Measurements from ENCODE around the gene C19orf25. TPM values are rescaled to one million over a fixed set of nuclear protein-coding genes. Genes with fewer than 3 reads are reported as not detected.
A peak's percentile ranks its signal among the peaks of the same experiment; 100 is the strongest.

C19orf25 gene
- total RNA-seq, 1 donor from 2014 or later: 29.7 TPM

DNA sequence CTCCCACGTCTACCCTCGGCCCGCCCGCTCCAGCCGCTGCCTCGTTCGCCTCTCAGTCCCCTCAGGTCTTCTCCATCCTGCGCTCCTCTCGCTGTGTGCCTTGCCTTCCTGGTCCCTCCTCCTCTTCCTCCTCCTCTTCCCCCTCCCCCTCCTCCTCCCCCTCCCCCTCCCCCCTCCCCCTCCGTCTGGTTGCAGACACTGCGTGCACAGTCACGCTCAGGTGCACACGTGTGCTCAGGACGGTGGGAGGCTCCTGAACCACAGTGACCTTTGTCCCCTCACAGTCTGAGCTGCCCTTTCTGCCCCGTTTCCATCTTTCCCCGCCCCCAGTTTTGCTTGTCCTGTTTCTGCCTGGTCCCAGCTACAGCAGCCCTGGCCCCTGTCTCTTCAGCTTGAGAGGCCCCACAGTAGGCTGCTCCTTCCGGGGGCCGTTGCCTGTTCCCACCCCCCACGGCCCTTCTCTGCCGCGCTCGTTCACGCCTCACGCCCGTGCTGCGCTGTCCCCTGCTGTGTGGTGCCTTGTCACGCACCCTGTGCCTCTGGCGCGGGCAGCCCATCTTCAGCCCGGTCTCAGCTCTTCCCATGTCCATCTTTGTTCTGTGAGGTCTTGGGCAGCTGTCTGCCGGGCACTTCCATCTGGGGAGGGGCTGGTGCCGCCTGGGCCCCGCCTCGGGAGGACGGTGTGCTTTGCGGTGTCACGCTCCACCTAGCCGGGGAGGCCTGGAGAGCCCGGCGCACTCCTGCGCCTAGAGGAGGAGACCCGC lies 54.6 kb downstream of the C19orf25 start:
- DNase-seq (ENCODE audit: low spot score): no peak
- Mint-ChIP-seq H3K9me3 (ENCODE audit: unreplicated experiment) (no peaks in the 10 kb centered on the region), H3K36me3 (ENCODE audit: low read depth, unreplicated experiment) (peaks cover 30% of the 10 kb centered on the region), H3K27me3 (ENCODE audit: unreplicated experiment) (peaks cover 8% of the 10 kb centered on the region), H3K4me3 (ENCODE audit: unreplicated experiment) (no peak overlapping the region), H3K4me1 (ENCODE audit: unreplicated experiment) (no peaks in the 10 kb centered on the region), H3K27ac (ENCODE audit: unreplicated experiment) (no peak overlapping the region)
- TF ChIP-seq, protein P1, sequence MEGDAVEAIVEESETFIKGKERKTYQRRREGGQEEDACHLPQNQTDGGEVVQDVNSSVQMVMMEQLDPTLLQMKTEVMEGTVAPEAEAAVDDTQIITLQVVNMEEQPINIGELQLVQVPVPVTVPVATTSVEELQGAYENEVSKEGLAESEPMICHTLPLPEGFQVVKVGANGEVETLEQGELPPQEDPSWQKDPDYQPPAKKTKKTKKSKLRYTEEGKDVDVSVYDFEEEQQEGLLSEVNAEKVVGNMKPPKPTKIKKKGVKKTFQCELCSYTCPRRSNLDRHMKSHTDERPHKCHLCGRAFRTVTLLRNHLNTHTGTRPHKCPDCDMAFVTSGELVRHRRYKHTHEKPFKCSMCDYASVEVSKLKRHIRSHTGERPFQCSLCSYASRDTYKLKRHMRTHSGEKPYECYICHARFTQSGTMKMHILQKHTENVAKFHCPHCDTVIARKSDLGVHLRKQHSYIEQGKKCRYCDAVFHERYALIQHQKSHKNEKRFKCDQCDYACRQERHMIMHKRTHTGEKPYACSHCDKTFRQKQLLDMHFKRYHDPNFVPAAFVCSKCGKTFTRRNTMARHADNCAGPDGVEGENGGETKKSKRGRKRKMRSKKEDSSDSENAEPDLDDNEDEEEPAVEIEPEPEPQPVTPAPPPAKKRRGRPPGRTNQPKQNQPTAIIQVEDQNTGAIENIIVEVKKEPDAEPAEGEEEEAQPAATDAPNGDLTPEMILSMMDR (IDR thresholded peaks at IDR 0.05; ENCODE audit: unreplicated experiment): no peak

DNA sequence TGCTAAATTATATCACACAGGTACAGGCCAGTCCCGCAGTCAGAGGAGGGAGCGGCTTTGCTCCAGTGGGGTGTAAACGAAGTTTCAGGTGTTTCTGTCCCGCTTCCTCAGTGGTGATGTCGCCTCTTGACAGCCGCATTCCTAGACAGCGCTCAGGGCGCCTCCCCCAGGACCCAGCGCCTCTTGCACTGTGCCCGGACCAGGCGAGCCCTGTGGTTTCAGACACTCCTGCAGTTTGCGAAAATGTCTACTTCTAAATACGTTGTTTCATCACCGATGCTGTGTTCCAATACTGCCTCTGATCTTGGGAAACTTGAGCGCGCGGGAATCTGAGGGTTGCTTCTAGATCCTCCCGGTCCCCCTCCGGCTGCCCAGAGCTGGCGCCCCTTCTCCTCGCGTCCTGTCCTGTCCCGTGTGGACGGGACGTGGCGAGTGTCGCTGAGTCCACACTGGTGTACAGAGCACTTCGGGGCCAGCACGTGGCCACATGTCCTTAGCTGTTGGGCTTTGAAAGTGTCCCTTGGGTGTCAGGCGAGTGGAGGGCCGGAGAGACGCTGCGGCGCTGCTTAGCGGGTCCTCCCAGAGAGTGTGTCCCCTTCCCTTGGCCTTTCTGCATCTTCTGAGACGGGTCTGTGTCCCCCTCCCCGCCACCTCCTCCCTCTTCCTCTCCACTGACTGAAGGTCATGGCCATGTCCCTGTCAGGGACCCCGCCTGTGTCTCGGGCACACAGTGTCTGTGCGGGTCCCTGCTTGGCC lies 55.4 kb downstream of the C19orf25 start:
- TF ChIP-seq, protein P1 (IDR thresholded peaks at IDR 0.05; ENCODE audit: unreplicated experiment): no peak
- H3K27ac Mint-ChIP-seq (ENCODE audit: unreplicated experiment): no peak overlapping the region
- H3K36me3 Mint-ChIP-seq (ENCODE audit: low read depth, unreplicated experiment): peaks cover 32% of the 10 kb centered on the region

More for the DNA sequence above, 55.4 kb downstream of the C19orf25 start:
- Mint-ChIP-seq H3K27me3 (ENCODE audit: unreplicated experiment) (peaks cover 8% of the 10 kb centered on the region), H3K9me3 (ENCODE audit: unreplicated experiment) (no peaks in the 10 kb centered on the region), H3K4me3 (ENCODE audit: unreplicated experiment) (peak overlapping the region; percentile 8), H3K4me1 (ENCODE audit: unreplicated experiment) (no peaks in the 10 kb centered on the region)
- DNase-seq (ENCODE audit: low spot score): no peak

Other genes starting within 250 kb of the C19orf25 start
- 10.4 TPM for gene CBARP, start 241.2 kb downstream of the C19orf25 start, total RNA-seq (ENCODE audit: unreplicated experiment)
- gene ATP5F1D, start 237.5 kb downstream of the C19orf25 start, total RNA-seq (ENCODE audit: unreplicated experiment): 175 TPM
- gene MIDN, start 230.6 kb downstream of the C19orf25 start, total RNA-seq (ENCODE audit: unreplicated experiment): 204 TPM
- gene CIRBP, start 209.9 kb downstream of the C19orf25 start, total RNA-seq (ENCODE audit: unreplicated experiment): 315 TPM
- 22.7 TPM for gene FAM174C, start 203.7 kb downstream of the C19orf25 start, total RNA-seq (ENCODE audit: unreplicated experiment)
- gene EFNA2, start 193.3 kb downstream of the C19orf25 start, total RNA-seq (ENCODE audit: unreplicated experiment): 14.6 TPM
- gene NDUFS7, start 95.3 kb downstream of the C19orf25 start, total RNA-seq (ENCODE audit: unreplicated experiment): 84.0 TPM
- gene GAMT, start 77.7 kb downstream of the C19orf25 start, total RNA-seq (ENCODE audit: unreplicated experiment): 18.1 TPM
- 145 TPM for gene DAZAP1, start 71.6 kb downstream of the C19orf25 start, total RNA-seq (ENCODE audit: unreplicated experiment)
- gene RPS15, start 40.8 kb downstream of the C19orf25 start, total RNA-seq (ENCODE audit: unreplicated experiment): 1,175 TPM
- 1.9 TPM for gene APC2, start 29.1 kb downstream of the C19orf25 start, total RNA-seq (ENCODE audit: unreplicated experiment)
- 8.4 TPM for gene PCSK4, start 11.1 kb upstream of the C19orf25 start, total RNA-seq (ENCODE audit: unreplicated experiment)
- 2.3 TPM for gene REEP6, start 12.0 kb upstream of the C19orf25 start, total RNA-seq (ENCODE audit: unreplicated experiment)
- gene ADAMTSL5, start 33.8 kb upstream of the C19orf25 start, total RNA-seq (ENCODE audit: unreplicated experiment): 0.18 TPM
- gene PLK5, start 44.9 kb upstream of the C19orf25 start, total RNA-seq (ENCODE audit: unreplicated experiment): 1.1 TPM
- gene MEX3D, start 89.1 kb upstream of the C19orf25 start, total RNA-seq (ENCODE audit: unreplicated experiment): 73.4 TPM
- gene MBD3, start 113.7 kb upstream of the C19orf25 start, total RNA-seq (ENCODE audit: unreplicated experiment): 81.4 TPM
- gene UQCR11, start 126.2 kb upstream of the C19orf25 start, total RNA-seq (ENCODE audit: unreplicated experiment): 182 TPM
- 255 TPM for gene TCF3, start 173.4 kb upstream of the C19orf25 start, total RNA-seq (ENCODE audit: unreplicated experiment)

Measured in endothelial cell (in vitro differentiated cells).